ENCODE data around the gene G6PC2.

The G6PC2 gene

GRCh38 chr2:168944065-168944464 lies 43.0 kb downstream of the G6PC2 start:
- no peak overlapping the region for H3K4me3 ChIP-seq (ENCODE audit: low read depth, low read length)

DNA sequence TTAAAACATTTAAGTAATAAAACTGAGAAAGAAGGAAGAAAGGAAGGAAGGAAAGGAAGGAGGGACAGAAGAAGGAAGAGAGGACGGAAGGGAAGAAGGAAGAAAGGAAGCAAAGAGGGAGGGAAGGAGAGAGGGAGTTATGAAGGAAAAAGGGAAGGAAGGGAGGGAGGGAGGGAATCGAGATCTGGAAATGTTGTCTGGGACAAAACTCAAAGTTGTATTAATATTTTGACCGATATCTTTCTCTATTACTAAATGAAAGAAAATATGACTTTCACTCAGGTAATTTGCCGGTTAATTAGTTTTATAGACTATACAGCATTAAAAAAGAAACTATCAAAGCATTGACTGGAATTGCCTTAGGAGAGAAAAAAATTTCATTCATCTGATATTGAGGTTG lies 44.4 kb downstream of the G6PC2 start:
- no peak overlapping the region for H3K4me3 ChIP-seq (ENCODE audit: low read depth, low read length)

DNA sequence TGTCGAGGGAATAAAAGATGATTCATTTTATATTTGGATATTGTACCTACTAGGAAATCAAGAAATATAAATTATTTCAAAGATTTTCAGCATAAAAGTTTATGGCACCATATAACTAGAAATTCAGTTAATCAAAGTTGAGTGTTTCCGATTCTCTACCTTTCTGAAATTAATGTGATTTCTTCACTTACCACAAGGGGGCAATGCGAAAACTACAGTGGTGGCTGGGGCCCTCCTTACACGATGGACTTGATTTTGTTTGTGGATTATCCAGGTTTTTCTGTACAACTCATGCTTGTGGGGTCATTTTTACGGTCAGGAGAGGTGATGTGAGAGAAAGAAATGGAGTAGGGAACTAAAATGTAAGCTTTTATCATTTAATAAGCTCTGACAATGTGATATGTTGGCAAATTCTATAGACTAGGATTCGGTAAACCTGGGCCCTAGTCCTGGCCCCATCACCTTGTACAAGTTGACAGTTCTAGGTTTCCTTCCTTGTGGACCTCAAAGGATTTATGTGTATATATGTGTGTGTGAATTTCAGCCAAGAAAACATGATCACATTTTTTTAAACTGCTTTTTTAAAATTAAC lies 47.6 kb downstream of the G6PC2 start:
- H3K4me3 ChIP-seq (ENCODE audit: low read depth, low read length): no peak overlapping the region

DNA sequence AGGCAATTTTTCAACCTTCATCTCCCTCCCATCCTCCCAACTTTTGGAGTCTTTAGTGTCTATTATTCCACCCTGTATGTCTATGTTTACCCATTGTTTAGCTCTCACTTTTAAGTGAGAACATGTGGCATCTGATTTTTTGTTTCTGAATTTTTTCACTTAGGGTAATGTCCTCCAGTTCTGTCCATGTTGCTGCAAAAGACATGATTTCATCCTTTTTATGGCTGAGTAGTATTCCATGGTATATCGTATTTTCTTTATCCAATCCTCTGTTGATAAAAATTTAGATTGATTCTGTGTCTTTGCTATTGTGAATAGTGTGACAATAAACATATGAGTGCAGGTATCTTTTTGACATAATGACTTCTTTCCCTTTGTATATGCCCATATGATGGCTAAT lies 48.2 kb downstream of the G6PC2 start:
- no peak overlapping the region for H3K4me3 ChIP-seq (ENCODE audit: low read depth, low read length)

DNA sequence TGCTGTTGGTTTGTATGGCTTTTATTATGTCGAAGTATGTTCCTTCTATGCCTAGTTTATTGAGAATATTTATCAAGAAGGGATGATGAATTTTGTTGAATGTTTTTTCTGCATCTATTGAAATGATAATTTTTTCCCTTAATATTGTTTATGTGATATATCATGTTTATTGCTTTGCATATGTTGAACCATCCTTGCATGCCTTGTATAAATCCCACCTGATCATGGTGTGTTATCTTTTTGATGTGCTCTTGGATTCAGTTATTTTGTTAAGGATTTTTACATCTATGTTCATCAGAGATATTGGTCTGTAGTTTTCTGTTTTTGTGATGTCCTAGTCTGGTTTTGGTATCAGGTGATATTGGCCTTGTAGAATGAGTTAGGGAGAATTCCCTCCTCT lies 50.8 kb downstream of the G6PC2 start:
- H3K4me3 ChIP-seq (ENCODE audit: low read depth, low read length): no peak overlapping the region

DNA sequence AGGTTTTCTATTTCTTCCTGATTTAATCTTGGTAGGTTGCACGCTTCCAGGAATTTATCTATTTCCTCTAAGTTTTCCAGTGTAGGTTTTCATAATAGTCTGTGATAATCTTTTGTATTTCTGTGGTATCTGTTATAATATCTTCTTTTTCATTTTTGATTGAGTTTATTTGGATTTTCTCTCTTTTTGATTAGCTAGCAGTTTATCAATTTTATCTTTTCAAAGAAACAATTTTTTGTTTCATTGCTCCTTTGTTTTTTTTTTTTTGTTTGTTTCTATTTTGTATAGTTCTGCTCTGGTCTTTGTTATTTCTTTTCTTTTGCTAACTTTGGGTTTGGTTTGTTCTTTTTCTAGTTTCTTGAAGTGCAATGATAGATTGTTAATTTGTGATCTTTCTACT lies 51.3 kb downstream of the G6PC2 start:
- no peak overlapping the region for H3K4me3 ChIP-seq (ENCODE audit: low read depth, low read length)

DNA sequence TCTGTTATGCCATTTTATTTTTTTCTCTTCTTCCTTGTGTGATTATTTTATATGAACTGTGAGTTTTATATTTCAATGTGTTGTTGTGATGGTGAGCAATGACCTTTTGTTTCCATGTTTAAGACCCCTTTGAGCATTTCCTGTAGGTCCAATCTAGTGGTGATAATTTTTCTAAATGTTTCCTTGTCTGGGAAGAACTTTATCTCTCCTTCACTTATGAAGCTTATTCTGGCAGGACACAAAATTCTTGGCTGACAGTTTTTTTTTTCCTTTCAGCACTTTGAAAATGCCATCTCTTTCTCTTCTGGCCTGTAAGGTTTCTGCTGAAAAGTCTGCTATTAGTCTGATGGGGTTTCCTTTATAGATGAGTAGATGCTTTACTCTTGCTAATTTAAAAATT lies 53.2 kb downstream of the G6PC2 start:
- H3K4me3 ChIP-seq (ENCODE audit: low read depth, low read length): no peak overlapping the region

GRCh38 chr2:168955321-168955720 lies 54.2 kb downstream of the G6PC2 start:
- no peak overlapping the region for H3K4me3 ChIP-seq (ENCODE audit: low read depth, low read length)

DNA sequence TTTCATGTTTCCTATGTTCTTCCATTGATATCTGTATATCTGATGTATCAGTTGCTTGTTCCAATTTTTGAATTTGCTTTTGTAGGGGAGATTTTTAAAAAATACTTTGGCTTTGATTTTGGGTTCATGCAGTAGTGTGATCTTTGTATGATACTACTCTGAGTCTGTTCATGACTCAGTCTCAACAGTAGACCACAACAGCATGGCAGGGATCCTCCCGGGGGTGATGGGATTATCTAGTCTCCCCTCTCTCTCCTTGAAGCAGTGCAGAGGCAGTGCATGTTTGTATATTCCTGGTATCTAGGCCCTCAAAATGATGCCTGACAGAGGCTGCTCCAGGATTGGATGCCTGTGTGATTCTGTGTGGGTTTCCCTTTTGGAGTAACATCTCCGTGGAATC lies 55.3 kb downstream of the G6PC2 start:
- no peak overlapping the region for H3K4me3 ChIP-seq (ENCODE audit: low read depth, low read length)
